Sigmoid colon (tissue), 7 donors: Measurements from ENCODE around the gene APPBP2. TPM values are rescaled to one million over a fixed set of nuclear protein-coding genes. Genes with fewer than 3 reads are reported as not detected.

Experiments used
- DNase-seq: peaks from one replicate; pipeline ENCODE4 v3.0.0-alpha.2; 2019
- H3K27ac ChIP-seq, 4 donors: fragments of 200-600 bp; sonication (generic); one replicate each; pipeline ENCODE4 v1.5.1; 2016 to 2019; ENCODE audit warnings: mild to moderate bottlenecking in 1 of 4
- H3K27me3 ChIP-seq, 3 donors: fragments of 200-600 bp; sonication (generic); one replicate each; pipeline ENCODE4 v1.5.1; 2019; ENCODE audit warnings: mild to moderate bottlenecking in 1 of 3
- H3K36me3 ChIP-seq, 4 donors: fragments of 200-600 bp; sonication (generic); one replicate each; pipeline ENCODE4 v1.5.1; 2016 to 2019
- H3K4me1 ChIP-seq, 4 donors: fragments of 200-600 bp; sonication (generic); one replicate each; pipeline ENCODE4 v1.5.1; 2017 to 2019
- H3K4me3 ChIP-seq, 4 donors: fragments of 200-600 bp; sonication (generic); one replicate each; pipeline ENCODE4 v1.5.1; 2017 to 2019; ENCODE audit warnings: mild to moderate bottlenecking in 2 of 4, moderate library complexity in 1 of 4
- H3K9me3 ChIP-seq, 4 donors: fragments of 200-600 bp in 3 of 4; sonication (generic) in 3 of 4; one replicate each; pipeline versions ENCODE4 v1.5.1 to v1.6.1; 2013 to 2019
- CTCF ChIP-seq, 4 experiments: fragments of 450-650 bp in 3 of 4; fragments of 200-600 bp in 1 of 4; IDR thresholded peaks; one replicate each; pipeline ENCODE4 v1.5.1; 2016 to 2019; ENCODE audit warnings: antibody characterized with exemption in 4 of 4, mild to moderate bottlenecking in 3 of 4, moderate library complexity in 2 of 4
- WGBS, 2 donors: extraction: QIAGEN DNeasy Blood & Tissue Kit; methylation state at CpG; one replicate each; pipeline ENCODE4 v1.1.7; 2013; 5-methylcytosine and 5-hydroxymethylcytosine counted together
- intact Hi-C: fragments of 100-400 bp; cut with DNase I; formaldehyde crosslinking; loops from one replicate; pipeline ENCODE4 v1.15.1; 2023
- polyA plus RNA-seq, 3 donors: library from polyadenylated mRNA; stranded (reverse); fragments of 200-250 nt; gene quantifications; one replicate each; pipeline ENCODE4 v1.2.3, GENCODE V29; 2013
- small RNA-seq, 3 donors: library from RNA; depleted of rRNA; stranded (forward); fragments of <200 nt; gene quantifications; one replicate each; pipeline ENCODE3, GENCODE V24; 2016
- total RNA-seq, 4 donors: library from RNA; depleted of rRNA; stranded (reverse); fragments of >200 nt; gene quantifications; one replicate each; pipeline ENCODE4 v1.1.0, GENCODE V29; 2016
- donor health status: healthy with polysubstance abuse.
- donor health status: Bipolar disorder and iron deficiency.
- donor health status: healthy.

The APPBP2 gene
- total and polyA plus RNA-seq, 7 donors, result 7.9 to 36.0 (median 26.2) TPM

GRCh38 chr17:60393840-60394723 is 132.0 kb downstream of the APPBP2 start:
- 92 to 95% methylated on average over 17 of the region's 17 CpGs for WGBS, 2 donors
- Histone ChIP-seq H3K9me3 (no peaks in the 10 kb centered on the region), H3K4me1 (peaks cover 0 to 26% (median 19%) of the 10 kb centered on the region in 4 donors), H3K27ac (no peak overlapping the region), H3K4me3 (no peak overlapping the region), H3K27me3 (no peaks in the 10 kb centered on the region), H3K36me3 (no peaks in the 10 kb centered on the region)
- intact Hi-C loops, result loop anchor here (10.0 kb wide), 2 partner anchors 969 to 1879 kb away; partner anchors contain the start of gene MTMR4
- TF ChIP-seq CTCF (IDR thresholded peaks at IDR 0.05), result no peak
- DNase-seq, result no peak

Small RNAs within 50 kb of the gene (small RNA-seq; reads per million reads assigned to genes)
- 0 reads per million in 3 donors for gene AC011921.2

Other genes starting within 250 kb of the APPBP2 start
- 10 to 100 TPM; 39.6 to 50.9 (median 44.1) TPM for gene USP32, start 134.1 kb downstream of the APPBP2 start, total RNA-seq
- gene USP32, start 134.1 kb downstream of the APPBP2 start, polyA plus RNA-seq, result 10 to 100 TPM; 10.6 to 18.0 (median 16.7) TPM
- not detected for gene CHCT1, start 103.8 kb downstream of the APPBP2 start, total RNA-seq
- not detected for gene CHCT1, start 103.8 kb downstream of the APPBP2 start, polyA plus RNA-seq
- gene PPM1D, start 74.0 kb upstream of the APPBP2 start, total RNA-seq, result 10 to 100 TPM in 2 of 4 donors, 1 to 10 TPM in 2; 9.6 to 13.8 (median 10.6) TPM
- gene PPM1D, start 74.0 kb upstream of the APPBP2 start, polyA plus RNA-seq, result 1 to 10 TPM; 5.4 to 7.6 (median 6.2) TPM
- 10 to 100 TPM; 28.5 to 38.5 (median 31.8) TPM for gene BCAS3, start 151.6 kb upstream of the APPBP2 start, total RNA-seq
- gene BCAS3, start 151.6 kb upstream of the APPBP2 start, polyA plus RNA-seq, result 1 to 10 TPM; 6.3 to 9.0 (median 6.9) TPM